GM18870 (cell line): Measurements from ENCODE around the gene SH3TC1.
A peak's percentile ranks its signal among the peaks of the same experiment; 100 is the strongest.

Source experiments
- ATAC-seq: cut with Tn5 transposase; IDR thresholded peaks from one replicate; pipeline ENCODE4 v1.9.1; 2021; ENCODE audit warnings: moderate library complexity; ENCODE audit not compliant: unreplicated experiment

SH3TC1 gene

GRCh38 chr4:8163436-8164193 is 35.5 kb upstream of the SH3TC1 start:
- no peak for ATAC-seq

- no peak for ATAC-seq
These were observed 34.9 kb upstream of the SH3TC1 start for GRCh38 chr4:8164194-8164565.

GRCh38 chr4:8164687-8165086 is 34.4 kb upstream of the SH3TC1 start:
- no peak for ATAC-seq

DNA sequence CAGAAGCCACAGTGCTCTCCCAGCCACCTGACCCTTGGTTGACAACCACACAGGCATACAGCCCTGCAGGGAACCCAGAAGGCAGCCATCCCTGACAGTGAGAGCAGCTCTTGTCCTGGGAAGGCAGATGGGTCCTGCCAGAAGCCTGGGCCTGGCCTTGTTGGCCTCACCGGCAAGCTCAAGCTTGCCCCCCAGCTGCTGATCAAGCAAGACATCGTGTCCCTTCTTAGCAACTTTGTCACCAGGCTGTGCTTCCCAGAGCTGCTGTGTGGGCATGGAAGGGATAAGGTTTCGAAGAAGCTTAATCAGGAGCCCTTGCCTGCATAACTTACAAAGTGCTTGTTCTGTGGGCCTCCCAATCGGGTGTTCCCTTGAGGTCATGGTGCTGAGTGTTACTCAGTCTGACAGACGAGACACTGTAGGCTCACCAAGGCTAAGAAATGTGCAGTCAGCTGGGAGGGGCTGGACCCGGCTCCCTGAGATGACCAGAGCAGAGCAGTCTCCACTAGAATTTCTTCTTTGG is 33.7 kb upstream of the SH3TC1 start:
- ATAC-seq, result no peak

- no peak for ATAC-seq
These were observed 31.8 kb upstream of the SH3TC1 start for GRCh38 chr4:8167291-8167690.

DNA sequence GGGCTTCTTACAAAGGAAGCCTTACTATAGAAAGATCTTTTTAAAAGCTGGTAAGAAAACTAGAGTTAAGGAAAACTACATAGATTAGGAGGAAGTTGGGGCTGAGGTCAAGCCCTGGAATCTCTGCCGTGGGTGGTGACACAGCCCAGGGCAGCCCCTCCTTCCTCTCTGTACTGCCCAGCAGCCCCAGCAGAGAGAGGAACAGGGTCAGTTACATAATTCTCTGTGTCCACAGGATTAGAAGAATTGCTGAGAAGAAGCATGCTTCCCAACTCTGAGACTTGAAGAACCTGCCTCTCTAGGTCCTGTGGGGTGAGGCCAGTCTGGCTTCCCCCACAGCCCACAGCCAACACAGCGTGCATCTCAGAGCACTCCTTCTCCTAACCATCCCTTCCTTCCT is 31.3 kb upstream of the SH3TC1 start:
- no peak for ATAC-seq

DNA sequence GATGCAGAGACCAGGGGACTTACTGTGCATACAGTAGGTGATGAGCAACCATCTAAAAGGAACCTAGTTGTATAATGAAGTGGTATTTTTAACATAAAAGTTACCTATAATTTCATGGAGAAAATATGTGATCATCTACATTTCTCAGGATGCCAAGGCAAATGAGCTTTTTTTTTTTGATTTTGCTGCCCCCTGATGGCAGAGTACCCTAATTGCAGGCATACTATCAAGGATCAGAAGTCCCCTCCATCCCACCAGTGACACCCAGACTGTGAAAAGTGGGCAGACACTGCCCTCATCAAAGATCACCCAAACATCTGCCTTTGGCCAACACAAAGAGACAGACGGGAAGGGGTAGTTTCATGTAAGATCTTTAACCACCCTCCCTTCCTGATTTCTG is 30.9 kb upstream of the SH3TC1 start:
- ATAC-seq, result no peak

DNA sequence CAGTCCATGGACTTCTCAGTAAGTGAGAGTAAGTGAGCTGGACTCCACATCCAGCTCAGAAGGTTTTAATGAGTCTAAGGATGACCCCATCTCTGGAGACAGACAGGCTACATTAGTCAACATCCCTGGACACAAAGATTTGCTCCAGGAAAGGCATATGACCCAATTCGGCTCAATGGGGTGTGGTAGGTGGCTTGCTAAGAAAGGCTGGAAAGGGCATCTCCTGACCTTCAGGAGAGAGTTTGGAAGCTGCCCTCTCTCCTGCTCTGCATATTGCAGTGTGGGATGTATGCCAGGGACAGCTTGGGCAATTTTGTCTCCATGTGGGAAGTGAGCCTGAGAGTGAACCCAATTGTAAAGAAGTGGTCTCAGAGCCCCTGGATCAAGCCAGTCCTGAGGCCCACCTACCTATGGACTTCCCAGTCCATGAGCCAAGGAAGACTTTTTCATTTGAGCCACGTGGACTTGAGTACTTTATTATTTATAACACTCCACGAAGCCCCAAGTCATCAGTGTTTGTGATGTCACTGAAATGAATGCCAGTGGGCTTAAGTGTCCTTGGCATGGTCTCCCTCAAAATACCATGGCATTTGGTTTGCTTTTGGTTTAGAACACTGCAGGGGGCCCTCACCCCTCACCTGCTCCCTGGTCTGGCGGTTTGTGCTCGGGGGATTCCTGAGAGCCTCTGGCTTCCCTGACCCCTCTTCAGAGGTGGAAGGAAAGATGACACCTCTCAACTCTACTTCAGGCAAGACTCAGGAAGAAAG is 30.1 kb upstream of the SH3TC1 start:
- ATAC-seq, result no peak

DNA sequence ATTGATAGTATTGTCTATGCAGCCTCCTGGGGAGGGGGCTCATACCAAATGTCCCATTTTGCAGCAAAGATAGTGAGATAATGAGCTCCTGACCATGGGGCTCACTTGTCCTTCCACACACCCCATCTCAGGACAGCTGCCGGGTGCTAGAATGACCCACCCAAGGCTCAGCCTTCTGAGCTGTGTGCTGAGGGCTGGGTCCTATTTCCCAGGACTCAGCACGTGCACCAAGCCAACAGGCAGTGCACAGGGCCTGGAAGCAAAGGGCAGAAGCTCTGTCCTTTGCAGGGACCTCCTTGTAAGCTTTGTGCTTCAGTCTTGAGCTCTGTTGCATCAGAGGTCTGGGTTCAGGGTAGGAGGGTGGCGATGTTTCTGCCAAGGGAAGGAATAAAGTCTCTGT is 29.3 kb upstream of the SH3TC1 start:
- no peak for ATAC-seq

- ATAC-seq, result no peak
These were observed 28.7 kb upstream of the SH3TC1 start for GRCh38 chr4:8170341-8170740.

- ATAC-seq, result no peak
These were observed 27.8 kb upstream of the SH3TC1 start for GRCh38 chr4:8171266-8171665.

DNA sequence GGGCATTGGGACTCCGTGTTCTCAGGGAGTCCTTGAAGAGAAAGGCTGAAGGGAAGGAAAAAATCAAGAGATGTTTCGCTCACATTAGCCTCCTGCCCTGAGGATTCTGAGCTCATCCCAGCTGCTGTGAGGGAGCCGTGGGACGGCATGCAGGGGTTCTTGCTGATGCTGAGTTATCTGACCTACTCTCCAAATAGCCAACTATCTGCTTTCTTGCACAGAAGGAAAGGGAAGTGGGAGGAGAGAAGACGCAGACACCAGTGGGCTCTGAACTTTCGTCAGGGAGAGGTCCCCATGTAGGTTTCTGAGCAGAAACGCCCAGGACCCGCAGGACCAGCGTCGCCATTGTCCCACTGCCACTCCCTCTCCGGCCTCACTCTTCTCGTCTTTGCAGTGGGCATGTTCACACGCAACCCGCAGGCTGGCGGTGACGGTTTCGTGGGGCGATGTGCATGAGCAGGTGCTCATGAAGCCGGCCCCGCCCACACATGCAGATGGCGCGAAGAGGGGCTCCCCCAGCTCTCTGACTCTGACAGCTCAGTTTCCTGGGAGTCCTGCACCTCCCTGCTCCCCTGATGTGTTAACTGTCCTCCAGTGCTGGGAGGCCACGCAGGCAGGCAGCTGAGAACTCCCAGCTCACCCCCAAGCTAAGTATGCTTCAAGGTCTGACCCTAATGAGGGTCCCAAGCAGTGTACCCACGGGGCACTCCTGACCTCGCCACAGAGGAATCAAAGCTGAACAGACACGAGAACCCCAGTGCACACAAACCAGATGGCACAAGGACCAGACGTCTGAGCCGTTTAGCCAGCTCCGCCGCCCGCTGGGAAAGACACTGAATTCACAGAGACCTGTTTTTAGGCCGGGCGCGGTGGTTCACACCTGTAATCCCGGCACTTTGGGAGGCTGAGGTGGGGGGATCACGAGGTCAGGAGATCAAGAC is 26.8 kb upstream of the SH3TC1 start:
- ATAC-seq, result no peak

DNA sequence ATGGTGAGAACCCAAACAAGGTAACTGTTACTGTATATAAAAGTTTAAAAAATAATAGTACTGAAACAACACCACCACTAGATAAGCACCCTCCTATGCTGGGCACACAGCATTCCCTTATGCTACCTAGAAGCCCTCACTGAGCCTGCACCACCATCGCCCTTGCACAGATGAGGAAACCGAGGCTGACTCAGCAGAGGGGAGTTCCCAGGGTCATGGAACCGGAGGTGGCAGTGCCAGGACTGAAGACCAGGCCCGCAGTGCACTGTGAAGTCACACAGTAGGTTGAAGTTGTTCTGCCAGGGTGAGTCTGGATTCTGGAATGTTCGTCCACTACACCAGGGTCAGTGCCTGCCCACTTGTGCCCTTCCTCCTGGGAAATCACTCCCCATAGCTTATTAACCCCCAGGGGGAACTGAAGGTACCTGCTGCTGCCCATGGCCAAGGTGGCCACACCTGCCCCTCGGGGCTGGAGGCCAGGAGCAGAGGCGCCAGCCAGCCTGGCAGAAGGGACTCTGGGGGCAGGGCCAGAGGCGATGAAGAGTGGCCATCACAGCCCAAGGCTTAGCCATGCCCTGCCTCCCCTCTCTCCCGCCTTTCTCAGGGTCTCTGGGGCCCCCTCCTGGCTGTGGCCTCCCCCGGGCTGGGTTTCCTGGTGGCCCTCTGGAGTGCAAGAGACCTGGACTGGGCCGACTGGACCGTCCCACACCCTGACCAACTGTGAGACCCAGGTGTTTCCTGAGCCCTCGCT is 25.4 kb upstream of the SH3TC1 start:
- ATAC-seq, result no peak

DNA sequence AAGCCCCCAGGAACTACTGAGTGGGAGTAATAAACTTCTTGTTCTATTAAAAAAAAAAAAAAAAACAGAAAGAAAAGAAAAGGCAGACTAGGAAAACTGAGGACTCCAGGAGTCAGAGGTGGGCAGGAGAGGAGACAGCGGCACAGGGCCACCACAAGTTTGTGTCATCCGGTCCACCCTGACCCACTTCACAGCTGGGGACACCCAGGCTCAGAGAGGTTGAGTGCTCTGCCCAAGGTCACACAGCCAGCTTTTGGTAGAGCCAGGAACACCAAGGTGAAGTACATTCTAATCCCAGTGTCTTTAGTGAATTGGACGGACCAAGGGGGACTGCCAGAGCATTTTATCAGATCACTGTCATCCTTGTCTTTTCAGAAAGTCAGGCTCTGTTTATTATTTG is 24.1 kb upstream of the SH3TC1 start:
- no peak for ATAC-seq

- ATAC-seq, result no peak
These were observed 23.4 kb upstream of the SH3TC1 start for GRCh38 chr4:8175686-8176085.

- peak; percentile 56 for ATAC-seq
These were observed 22.3 kb upstream of the SH3TC1 start for GRCh38 chr4:8176547-8177399.

- no peak for ATAC-seq
These were observed 21.5 kb upstream of the SH3TC1 start for GRCh38 chr4:8177552-8177951.

GRCh38 chr4:8177956-8178355 is 21.1 kb upstream of the SH3TC1 start:
- no peak for ATAC-seq

GRCh38 chr4:8179074-8179473 is 20.0 kb upstream of the SH3TC1 start:
- ATAC-seq, result no peak

DNA sequence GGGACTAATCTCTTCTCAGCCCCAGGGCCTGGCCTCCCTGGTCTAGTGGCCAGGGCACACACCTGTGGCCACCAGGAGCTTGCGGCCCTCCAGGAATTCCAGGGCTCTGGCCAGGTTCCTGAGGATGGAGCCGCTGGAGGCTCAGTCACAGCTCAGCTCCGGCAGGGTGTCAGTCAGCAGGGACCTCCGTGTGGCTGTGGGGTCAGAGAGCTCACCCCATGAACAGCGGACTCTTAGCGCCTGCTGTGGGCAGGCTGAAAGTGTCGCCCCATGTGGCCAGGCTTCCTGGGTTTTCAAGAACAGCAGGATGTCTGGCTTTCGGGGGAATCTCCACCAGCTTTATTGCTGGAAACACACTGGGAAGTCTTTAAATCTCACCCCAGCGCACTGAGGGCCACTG is 19.3 kb upstream of the SH3TC1 start:
- ATAC-seq, result no peak
